Neural cell (in vitro differentiated cells): ENCODE data around the gene PROC. TPM values are rescaled to one million over a fixed set of nuclear protein-coding genes. Genes with fewer than 3 reads are reported as not detected.

Experiments used
- H2AFZ ChIP-seq: fragments of 200-600, 300-800 bp; sonication (generic), shearing (Covaris generic); 2 replicates; pipeline ENCODE4 v1.6.0; 2014; ENCODE audit warnings: low read depth, mild to moderate bottlenecking, antibody characterized with exemption, low read length, moderate library complexity
- H3F3A ChIP-seq: fragments of 200-600 bp; shearing (Covaris generic); 2 replicates; pipeline ENCODE4 v1.6.1; 2016; ENCODE audit warnings: mild to moderate bottlenecking, moderate library complexity, mixed read lengths, antibody characterized with exemption, low read length; ENCODE audit not compliant: insufficient read depth, poor library complexity, severe bottlenecking
- H3K27ac ChIP-seq: fragments of 200-600, 300-800 bp; sonication (generic), shearing (Covaris generic); 2 replicates; pipeline ENCODE4 v1.5.1; 2014; ENCODE audit warnings: mild to moderate bottlenecking, low read length, moderate library complexity
- H3K27me3 ChIP-seq: fragments of 300-800, 200-600 bp; sonication (generic), shearing (Covaris generic); 2 replicates; pipeline ENCODE4 v1.6.0; 2014; ENCODE audit warnings: mild to moderate bottlenecking, low read depth, low read length, moderate library complexity; ENCODE audit not compliant: insufficient read depth
- H3K36me3 ChIP-seq: fragments of 300-800, 200-600 bp; sonication (generic), shearing (Covaris generic); 2 replicates; pipeline ENCODE4 v1.5.1; 2014; ENCODE audit warnings: mild to moderate bottlenecking, antibody characterized with exemption, low read length, moderate library complexity; ENCODE audit not compliant: insufficient read depth
- H3K4me2 ChIP-seq: fragments of 300-800, 200-600 bp; sonication (generic), shearing (Covaris generic); 2 replicates; pipeline ENCODE4 v1.6.0; 2014; ENCODE audit warnings: mild to moderate bottlenecking, low read length
- H3K4me3 ChIP-seq: fragments of 300-800, 200-600 bp; sonication (generic), shearing (Covaris generic); 2 replicates; pipeline ENCODE4 v1.5.1; 2014; ENCODE audit warnings: mild to moderate bottlenecking, low read length, moderate library complexity
- H3K79me2 ChIP-seq: fragments of 200-600 bp; shearing (Covaris generic); replicated peaks from 2 replicates; pipeline ENCODE4 v1.6.0; 2014; ENCODE audit warnings: mild to moderate bottlenecking, low read length, moderate library complexity; ENCODE audit not compliant: insufficient read depth
- H3K9ac ChIP-seq: fragments of 300-800, 200-600 bp; sonication (generic), shearing (Covaris generic); 2 replicates; pipeline ENCODE4 v1.6.1; 2016; ENCODE audit warnings: mild to moderate bottlenecking, low read length, mixed read lengths
- H3K9me2 ChIP-seq: fragments of 200-600 bp; shearing (Covaris generic); 2 replicates; pipeline ENCODE4 v1.6.1; 2016; ENCODE audit warnings: mild to moderate bottlenecking, low read length, mixed read lengths; ENCODE audit not compliant: insufficient read depth
- H3K9me3 ChIP-seq: fragments of 200-600, 300-800 bp; sonication (generic), shearing (Covaris generic); 2 replicates; pipeline ENCODE4 v1.6.1; 2016; ENCODE audit warnings: mild to moderate bottlenecking, mixed run types, low read length, moderate library complexity, mixed read lengths
- H4K20me1 ChIP-seq: fragments of 200-600 bp; shearing (Covaris generic); 2 replicates; pipeline ENCODE4 v1.6.1; 2016; ENCODE audit warnings: mild to moderate bottlenecking, mixed run types; ENCODE audit not compliant: insufficient read depth
- EP300 ChIP-seq: fragments of 450-650 bp; conservative IDR thresholded peaks from 2 replicates; pipeline ENCODE4 v1.6.1; 2014; ENCODE audit warnings: antibody characterized with exemption, mild to moderate bottlenecking, moderate library complexity; ENCODE audit not compliant: poor library complexity, severe bottlenecking
- EZH2 ChIP-seq: fragments of 200-600, 300-800 bp; shearing (Covaris generic), sonication (generic); IDR thresholded peaks from 2 replicates; pipeline ENCODE4 v1.6.1; 2014; ENCODE audit warnings: antibody characterized with exemption, low read length, borderline replicate concordance, mild to moderate bottlenecking; ENCODE audit not compliant: insufficient read depth, poor library complexity, severe bottlenecking
- MXI1 ChIP-seq: fragments of 450-650 bp; conservative IDR thresholded peaks from 2 replicates; pipeline ENCODE4 v1.6.1; 2014; ENCODE audit warnings: antibody characterized with exemption, mild to moderate bottlenecking; ENCODE audit not compliant: poor library complexity, severe bottlenecking
- POLR2AphosphoS5 ChIP-seq: IDR thresholded peaks from 2 replicates; pipeline ENCODE4 v1.6.1; 2012
- RAD21 ChIP-seq: fragments of 450-650 bp; conservative IDR thresholded peaks from 2 replicates; pipeline ENCODE4 v1.6.1; 2014; ENCODE audit warnings: antibody characterized with exemption, mild to moderate bottlenecking, moderate library complexity
- SMC3 ChIP-seq: fragments of 450-650 bp; conservative IDR thresholded peaks from 2 replicates; pipeline ENCODE4 v1.6.1; 2014; ENCODE audit warnings: antibody characterized with exemption, mild to moderate bottlenecking, moderate library complexity; ENCODE audit not compliant: poor library complexity
- TAF1 ChIP-seq: IDR thresholded peaks from 2 replicates; pipeline ENCODE4 v1.6.1; 2012; ENCODE audit warnings: low read depth
- polyA plus RNA-seq: library from polyadenylated mRNA; depleted of rRNA; stranded (reverse); fragments of >200 nt; gene quantifications from 2 replicates; pipeline ENCODE4 v1.2.3, GENCODE V29; 2014
- TF ChIP-seq, protein P1 (sequence below): IDR thresholded peaks from 2 replicates; pipeline ENCODE4 v1.6.1; 2012; ENCODE audit warnings: borderline replicate concordance
- TF ChIP-seq, protein P2 (sequence below): fragments of 450-650 bp; IDR thresholded peaks from 2 replicates; pipeline ENCODE4 v1.5.1; 2014; ENCODE audit warnings: antibody characterized with exemption, mild to moderate bottlenecking, moderate library complexity; ENCODE audit not compliant: poor library complexity, severe bottlenecking

The PROC gene
- polyA plus RNA-seq, 1 donor from 2014 or later = 0.33 TPM

DNA sequence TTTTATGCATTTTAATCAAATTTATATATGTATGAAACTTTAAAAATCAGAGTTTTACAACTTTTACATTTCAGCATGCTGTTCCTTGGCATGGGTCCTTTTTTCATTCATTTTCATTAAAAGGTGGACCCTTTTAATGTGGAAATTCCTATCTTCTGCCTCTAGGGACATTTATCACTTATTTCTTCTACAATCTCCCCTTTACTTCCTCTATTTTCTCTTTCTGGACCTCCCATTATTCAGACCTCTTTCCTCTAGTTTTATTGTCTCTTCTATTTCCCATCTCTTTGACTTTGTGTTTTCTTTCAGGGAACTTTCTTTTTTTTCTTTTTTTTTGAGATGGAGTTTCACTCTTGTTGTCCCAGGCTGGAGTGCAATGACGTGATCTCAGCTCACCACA lies 5.7 kb downstream of the PROC start:
- TF ChIP-seq, protein P1, sequence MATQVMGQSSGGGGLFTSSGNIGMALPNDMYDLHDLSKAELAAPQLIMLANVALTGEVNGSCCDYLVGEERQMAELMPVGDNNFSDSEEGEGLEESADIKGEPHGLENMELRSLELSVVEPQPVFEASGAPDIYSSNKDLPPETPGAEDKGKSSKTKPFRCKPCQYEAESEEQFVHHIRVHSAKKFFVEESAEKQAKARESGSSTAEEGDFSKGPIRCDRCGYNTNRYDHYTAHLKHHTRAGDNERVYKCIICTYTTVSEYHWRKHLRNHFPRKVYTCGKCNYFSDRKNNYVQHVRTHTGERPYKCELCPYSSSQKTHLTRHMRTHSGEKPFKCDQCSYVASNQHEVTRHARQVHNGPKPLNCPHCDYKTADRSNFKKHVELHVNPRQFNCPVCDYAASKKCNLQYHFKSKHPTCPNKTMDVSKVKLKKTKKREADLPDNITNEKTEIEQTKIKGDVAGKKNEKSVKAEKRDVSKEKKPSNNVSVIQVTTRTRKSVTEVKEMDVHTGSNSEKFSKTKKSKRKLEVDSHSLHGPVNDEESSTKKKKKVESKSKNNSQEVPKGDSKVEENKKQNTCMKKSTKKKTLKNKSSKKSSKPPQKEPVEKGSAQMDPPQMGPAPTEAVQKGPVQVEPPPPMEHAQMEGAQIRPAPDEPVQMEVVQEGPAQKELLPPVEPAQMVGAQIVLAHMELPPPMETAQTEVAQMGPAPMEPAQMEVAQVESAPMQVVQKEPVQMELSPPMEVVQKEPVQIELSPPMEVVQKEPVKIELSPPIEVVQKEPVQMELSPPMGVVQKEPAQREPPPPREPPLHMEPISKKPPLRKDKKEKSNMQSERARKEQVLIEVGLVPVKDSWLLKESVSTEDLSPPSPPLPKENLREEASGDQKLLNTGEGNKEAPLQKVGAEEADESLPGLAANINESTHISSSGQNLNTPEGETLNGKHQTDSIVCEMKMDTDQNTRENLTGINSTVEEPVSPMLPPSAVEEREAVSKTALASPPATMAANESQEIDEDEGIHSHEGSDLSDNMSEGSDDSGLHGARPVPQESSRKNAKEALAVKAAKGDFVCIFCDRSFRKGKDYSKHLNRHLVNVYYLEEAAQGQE = no peak
- TF ChIP-seq EP300 (no peak), SMC3 (no peak), TAF1 (no peak), MXI1 (no peak), EZH2 (no peak)
- TF ChIP-seq, protein P2, sequence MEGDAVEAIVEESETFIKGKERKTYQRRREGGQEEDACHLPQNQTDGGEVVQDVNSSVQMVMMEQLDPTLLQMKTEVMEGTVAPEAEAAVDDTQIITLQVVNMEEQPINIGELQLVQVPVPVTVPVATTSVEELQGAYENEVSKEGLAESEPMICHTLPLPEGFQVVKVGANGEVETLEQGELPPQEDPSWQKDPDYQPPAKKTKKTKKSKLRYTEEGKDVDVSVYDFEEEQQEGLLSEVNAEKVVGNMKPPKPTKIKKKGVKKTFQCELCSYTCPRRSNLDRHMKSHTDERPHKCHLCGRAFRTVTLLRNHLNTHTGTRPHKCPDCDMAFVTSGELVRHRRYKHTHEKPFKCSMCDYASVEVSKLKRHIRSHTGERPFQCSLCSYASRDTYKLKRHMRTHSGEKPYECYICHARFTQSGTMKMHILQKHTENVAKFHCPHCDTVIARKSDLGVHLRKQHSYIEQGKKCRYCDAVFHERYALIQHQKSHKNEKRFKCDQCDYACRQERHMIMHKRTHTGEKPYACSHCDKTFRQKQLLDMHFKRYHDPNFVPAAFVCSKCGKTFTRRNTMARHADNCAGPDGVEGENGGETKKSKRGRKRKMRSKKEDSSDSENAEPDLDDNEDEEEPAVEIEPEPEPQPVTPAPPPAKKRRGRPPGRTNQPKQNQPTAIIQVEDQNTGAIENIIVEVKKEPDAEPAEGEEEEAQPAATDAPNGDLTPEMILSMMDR = peak; percentile 12
- H2AFZ ChIP-seq = no peak overlapping the region
- H3F3A ChIP-seq = no peaks in the 10 kb centered on the region
- H3K4me3 ChIP-seq = peak overlapping the region; percentile 68
- no peaks in the 10 kb centered on the region for H3K79me2 ChIP-seq
- H3K9ac ChIP-seq = no peak overlapping the region
- no peak overlapping the region for H3K27ac ChIP-seq
- peaks cover 32% of the 10 kb centered on the region for H3K27me3 ChIP-seq
- H3K36me3 ChIP-seq = no peaks in the 10 kb centered on the region
- no peaks in the 10 kb centered on the region for H4K20me1 ChIP-seq
- H3K9me2 ChIP-seq = no peaks in the 10 kb centered on the region
- no peaks in the 10 kb centered on the region for H3K9me3 ChIP-seq
- H3K4me2 ChIP-seq = no peak overlapping the region

DNA sequence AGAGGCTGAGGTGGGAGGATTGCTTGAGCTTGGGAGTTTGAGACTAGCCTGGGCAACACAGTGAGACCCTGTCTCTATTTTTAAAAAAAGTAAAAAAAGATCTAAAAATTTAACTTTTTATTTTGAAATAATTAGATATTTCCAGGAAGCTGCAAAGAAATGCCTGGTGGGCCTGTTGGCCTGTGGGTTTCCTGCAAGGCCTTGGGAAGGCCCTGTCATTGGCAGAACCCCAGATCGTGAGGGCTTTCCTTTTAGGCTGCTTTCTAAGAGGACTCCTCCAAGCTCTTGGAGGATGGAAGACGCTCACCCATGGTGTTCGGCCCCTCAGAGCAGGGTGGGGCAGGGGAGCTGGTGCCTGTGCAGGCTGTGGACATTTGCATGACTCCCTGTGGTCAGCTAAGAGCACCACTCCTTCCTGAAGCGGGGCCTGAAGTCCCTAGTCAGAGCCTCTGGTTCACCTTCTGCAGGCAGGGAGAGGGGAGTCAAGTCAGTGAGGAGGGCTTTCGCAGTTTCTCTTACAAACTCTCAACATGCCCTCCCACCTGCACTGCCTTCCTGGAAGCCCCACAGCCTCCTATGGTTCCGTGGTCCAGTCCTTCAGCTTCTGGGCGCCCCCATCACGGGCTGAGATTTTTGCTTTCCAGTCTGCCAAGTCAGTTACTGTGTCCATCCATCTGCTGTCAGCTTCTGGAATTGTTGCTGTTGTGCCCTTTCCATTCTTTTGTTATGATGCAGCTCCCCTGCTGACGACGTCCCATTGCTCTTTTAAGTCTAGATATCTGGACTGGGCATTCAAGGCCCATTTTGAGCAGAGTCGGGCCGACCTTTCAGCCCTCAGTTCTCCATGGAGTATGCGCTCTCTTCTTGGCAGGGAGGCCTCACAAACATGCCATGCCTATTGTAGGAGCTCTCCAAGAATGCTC lies 6.6 kb downstream of the PROC start:
- no peak overlapping the region for H2AFZ ChIP-seq
- H3K4me3 ChIP-seq = no peak overlapping the region
- H3K36me3 ChIP-seq = no peaks in the 10 kb centered on the region
- H3K27me3 ChIP-seq = peaks cover 32% of the 10 kb centered on the region
- TF ChIP-seq, protein P1 = no peak
- TF ChIP-seq RAD21 (no peak), EP300 (no peak), TAF1 (no peak), POLR2AphosphoS5 (no peak), MXI1 (no peak), SMC3 (no peak), EZH2 (no peak)
- TF ChIP-seq, protein P2 = no peak
- no peaks in the 10 kb centered on the region for H3K9me3 ChIP-seq
- H3K4me2 ChIP-seq = no peak overlapping the region
- no peaks in the 10 kb centered on the region for H4K20me1 ChIP-seq
- no peak overlapping the region for H3K27ac ChIP-seq
- no peaks in the 10 kb centered on the region for H3K9me2 ChIP-seq
- no peaks in the 10 kb centered on the region for H3K79me2 ChIP-seq
- H3K9ac ChIP-seq = no peak overlapping the region
- H3F3A ChIP-seq = no peaks in the 10 kb centered on the region
